Measurements from ENCODE around the gene SLC5A2. TPM values are rescaled to one million over a fixed set of nuclear protein-coding genes. Genes with fewer than 3 reads are reported as not detected.

Gene SLC5A2
- total RNA-seq, 2 experiments from 2014 or later = 0.08 TPM; not detected in 1

- no peak overlapping the region for H3K4me3 Mint-ChIP-seq
- H3K27ac Mint-ChIP-seq = peak overlapping the region; percentile 20
- H3K9me3 Mint-ChIP-seq = no peaks in the 10 kb centered on the region
- no peak for DNase-seq
- peaks cover 14% of the 10 kb centered on the region for H3K36me3 Mint-ChIP-seq
- peaks cover 12% of the 10 kb centered on the region for H3K27me3 Mint-ChIP-seq
- H3K4me1 Mint-ChIP-seq = peaks cover 10% of the 10 kb centered on the region
Observed at GRCh38 chr16:31467151-31467773, 15.7 kb upstream of the SLC5A2 start.

GRCh38 chr16:31467858-31468257 is 15.1 kb upstream of the SLC5A2 start:
- Mint-ChIP-seq H3K27ac (no peak overlapping the region), H3K9me3 (no peaks in the 10 kb centered on the region), H3K4me3 (no peak overlapping the region), H3K36me3 (peaks cover 11% of the 10 kb centered on the region), H3K4me1 (peaks cover 15% of the 10 kb centered on the region), H3K27me3 (peaks cover 18% of the 10 kb centered on the region)
- DNase-seq = no peak

- Mint-ChIP-seq H3K27me3 (peaks cover 24% of the 10 kb centered on the region), H3K36me3 (peaks cover 8% of the 10 kb centered on the region), H3K27ac (no peak overlapping the region), H3K4me1 (peaks cover 15% of the 10 kb centered on the region), H3K9me3 (no peaks in the 10 kb centered on the region), H3K4me3 (no peak overlapping the region)
- DNase-seq = no peak
Observed at GRCh38 chr16:31470615-31471014, 12.3 kb upstream of the SLC5A2 start.

- peaks cover 19% of the 10 kb centered on the region for H3K4me1 Mint-ChIP-seq
- no peak for DNase-seq
- no peak overlapping the region for H3K4me3 Mint-ChIP-seq
- no peaks in the 10 kb centered on the region for H3K9me3 Mint-ChIP-seq
- H3K27me3 Mint-ChIP-seq = peaks cover 28% of the 10 kb centered on the region
- H3K27ac Mint-ChIP-seq = no peak overlapping the region
- H3K36me3 Mint-ChIP-seq = peaks cover 8% of the 10 kb centered on the region
Observed at GRCh38 chr16:31471241-31471874, 11.6 kb upstream of the SLC5A2 start.

- Mint-ChIP-seq H3K4me3 (peak within 1 kb of the TSS; percentile 54), H3K27me3 (peaks cover 28% of the 10 kb centered on the region), H3K27ac (no peak within 1 kb of the TSS), H3K4me1 (peaks cover 19% of the 10 kb centered on the region), H3K36me3 (peaks cover 3% of the 10 kb centered on the region), H3K9me3 (no peaks in the 10 kb centered on the region)
- DNase-seq = no peak
Observed at GRCh38 chr16:31471875-31472708, 10.8 kb upstream of the SLC5A2 start, which contains the start of gene TGFB1I1. TGFB1I1 (plus strand) TSS chr16:31472152; CDS start chr16:31472189, 37 bp downstream.

- Mint-ChIP-seq H3K4me1 (peaks cover 14% of the 10 kb centered on the region), H3K27me3 (peaks cover 28% of the 10 kb centered on the region), H3K36me3 (no peaks in the 10 kb centered on the region), H3K4me3 (peak overlapping the region; percentile 47), H3K9me3 (no peaks in the 10 kb centered on the region), H3K27ac (no peak overlapping the region)
- peak; percentile 57 for DNase-seq
Observed at GRCh38 chr16:31472709-31473203, 10.2 kb upstream of the SLC5A2 start.

- Mint-ChIP-seq H3K36me3 (no peaks in the 10 kb centered on the region), H3K27ac (no peak overlapping the region), H3K4me3 (no peak overlapping the region), H3K4me1 (peaks cover 18% of the 10 kb centered on the region), H3K27me3 (peaks cover 28% of the 10 kb centered on the region), H3K9me3 (no peaks in the 10 kb centered on the region)
- no peak for DNase-seq
Observed at GRCh38 chr16:31473264-31473984, 9.5 kb upstream of the SLC5A2 start.

GRCh38 chr16:31474173-31474714 is 8.7 kb upstream of the SLC5A2 start:
- DNase-seq = no peak

GRCh38 chr16:31474773-31475738 is 7.9 kb upstream of the SLC5A2 start:
- Mint-ChIP-seq H3K27ac (no peak overlapping the region), H3K27me3 (peaks cover 28% of the 10 kb centered on the region), H3K4me1 (peaks cover 18% of the 10 kb centered on the region), H3K36me3 (no peaks in the 10 kb centered on the region), H3K4me3 (no peak overlapping the region), H3K9me3 (no peaks in the 10 kb centered on the region)
- no peak for DNase-seq

More at GRCh38 chr16:31474173-31474714, 8.7 kb upstream of the SLC5A2 start:
- H3K27me3 Mint-ChIP-seq = peaks cover 28% of the 10 kb centered on the region
- no peak overlapping the region for H3K4me3 Mint-ChIP-seq
- peaks cover 18% of the 10 kb centered on the region for H3K4me1 Mint-ChIP-seq
- H3K36me3 Mint-ChIP-seq = no peaks in the 10 kb centered on the region
- no peaks in the 10 kb centered on the region for H3K9me3 Mint-ChIP-seq
- H3K27ac Mint-ChIP-seq = no peak overlapping the region

- Mint-ChIP-seq H3K36me3 (no peaks in the 10 kb centered on the region), H3K4me3 (peak overlapping the region; percentile 75), H3K27ac (no peak overlapping the region), H3K9me3 (no peaks in the 10 kb centered on the region), H3K4me1 (peaks cover 18% of the 10 kb centered on the region), H3K27me3 (peaks cover 26% of the 10 kb centered on the region)
- DNase-seq = no peak
Observed at GRCh38 chr16:31475946-31476302, 7.0 kb upstream of the SLC5A2 start.

- H3K4me3 Mint-ChIP-seq = peak overlapping the region; percentile 75
- no peaks in the 10 kb centered on the region for H3K9me3 Mint-ChIP-seq
- no peaks in the 10 kb centered on the region for H3K36me3 Mint-ChIP-seq
- H3K27ac Mint-ChIP-seq = no peak overlapping the region
- peaks cover 20% of the 10 kb centered on the region for H3K27me3 Mint-ChIP-seq
- peaks cover 18% of the 10 kb centered on the region for H3K4me1 Mint-ChIP-seq
- peak; percentile 76 for DNase-seq
Observed at GRCh38 chr16:31476303-31477219, 6.4 kb upstream of the SLC5A2 start.

- Mint-ChIP-seq H3K4me1 (peaks cover 16% of the 10 kb centered on the region), H3K36me3 (no peaks in the 10 kb centered on the region), H3K27ac (no peak overlapping the region), H3K4me3 (peak overlapping the region; percentile 61), H3K27me3 (peaks cover 14% of the 10 kb centered on the region), H3K9me3 (no peaks in the 10 kb centered on the region)
- peak; percentile 45 for DNase-seq
Observed at GRCh38 chr16:31477220-31478216, 5.4 kb upstream of the SLC5A2 start.

Measured in activated naive CD8-positive, alpha-beta T cell treated with anti-CD3 and anti-CD28 coated beads for 36 hours (primary cell).